ENCODE results near the gene DHH.

GRCh38 chr12:49054524-49054923 lies 40.1 kb downstream of the DHH start:
- TF ChIP-seq, protein P1, sequence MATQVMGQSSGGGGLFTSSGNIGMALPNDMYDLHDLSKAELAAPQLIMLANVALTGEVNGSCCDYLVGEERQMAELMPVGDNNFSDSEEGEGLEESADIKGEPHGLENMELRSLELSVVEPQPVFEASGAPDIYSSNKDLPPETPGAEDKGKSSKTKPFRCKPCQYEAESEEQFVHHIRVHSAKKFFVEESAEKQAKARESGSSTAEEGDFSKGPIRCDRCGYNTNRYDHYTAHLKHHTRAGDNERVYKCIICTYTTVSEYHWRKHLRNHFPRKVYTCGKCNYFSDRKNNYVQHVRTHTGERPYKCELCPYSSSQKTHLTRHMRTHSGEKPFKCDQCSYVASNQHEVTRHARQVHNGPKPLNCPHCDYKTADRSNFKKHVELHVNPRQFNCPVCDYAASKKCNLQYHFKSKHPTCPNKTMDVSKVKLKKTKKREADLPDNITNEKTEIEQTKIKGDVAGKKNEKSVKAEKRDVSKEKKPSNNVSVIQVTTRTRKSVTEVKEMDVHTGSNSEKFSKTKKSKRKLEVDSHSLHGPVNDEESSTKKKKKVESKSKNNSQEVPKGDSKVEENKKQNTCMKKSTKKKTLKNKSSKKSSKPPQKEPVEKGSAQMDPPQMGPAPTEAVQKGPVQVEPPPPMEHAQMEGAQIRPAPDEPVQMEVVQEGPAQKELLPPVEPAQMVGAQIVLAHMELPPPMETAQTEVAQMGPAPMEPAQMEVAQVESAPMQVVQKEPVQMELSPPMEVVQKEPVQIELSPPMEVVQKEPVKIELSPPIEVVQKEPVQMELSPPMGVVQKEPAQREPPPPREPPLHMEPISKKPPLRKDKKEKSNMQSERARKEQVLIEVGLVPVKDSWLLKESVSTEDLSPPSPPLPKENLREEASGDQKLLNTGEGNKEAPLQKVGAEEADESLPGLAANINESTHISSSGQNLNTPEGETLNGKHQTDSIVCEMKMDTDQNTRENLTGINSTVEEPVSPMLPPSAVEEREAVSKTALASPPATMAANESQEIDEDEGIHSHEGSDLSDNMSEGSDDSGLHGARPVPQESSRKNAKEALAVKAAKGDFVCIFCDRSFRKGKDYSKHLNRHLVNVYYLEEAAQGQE (IDR thresholded peaks at IDR 0.05): no peak
- TF ChIP-seq, protein P2, sequence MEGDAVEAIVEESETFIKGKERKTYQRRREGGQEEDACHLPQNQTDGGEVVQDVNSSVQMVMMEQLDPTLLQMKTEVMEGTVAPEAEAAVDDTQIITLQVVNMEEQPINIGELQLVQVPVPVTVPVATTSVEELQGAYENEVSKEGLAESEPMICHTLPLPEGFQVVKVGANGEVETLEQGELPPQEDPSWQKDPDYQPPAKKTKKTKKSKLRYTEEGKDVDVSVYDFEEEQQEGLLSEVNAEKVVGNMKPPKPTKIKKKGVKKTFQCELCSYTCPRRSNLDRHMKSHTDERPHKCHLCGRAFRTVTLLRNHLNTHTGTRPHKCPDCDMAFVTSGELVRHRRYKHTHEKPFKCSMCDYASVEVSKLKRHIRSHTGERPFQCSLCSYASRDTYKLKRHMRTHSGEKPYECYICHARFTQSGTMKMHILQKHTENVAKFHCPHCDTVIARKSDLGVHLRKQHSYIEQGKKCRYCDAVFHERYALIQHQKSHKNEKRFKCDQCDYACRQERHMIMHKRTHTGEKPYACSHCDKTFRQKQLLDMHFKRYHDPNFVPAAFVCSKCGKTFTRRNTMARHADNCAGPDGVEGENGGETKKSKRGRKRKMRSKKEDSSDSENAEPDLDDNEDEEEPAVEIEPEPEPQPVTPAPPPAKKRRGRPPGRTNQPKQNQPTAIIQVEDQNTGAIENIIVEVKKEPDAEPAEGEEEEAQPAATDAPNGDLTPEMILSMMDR (IDR thresholded peaks at IDR 0.05): no peak
- no peak for TF ChIP-seq E2F6 (IDR thresholded peaks at IDR 0.05; ENCODE audit: borderline replicate concordance, low read depth)
- no peak for TF ChIP-seq USF2 (IDR thresholded peaks at IDR 0.05)
- no peak for TF ChIP-seq ESRRA (IDR thresholded peaks at IDR 0.05; ENCODE audit: borderline replicate concordance, low read length)
- TF ChIP-seq, protein P3, sequence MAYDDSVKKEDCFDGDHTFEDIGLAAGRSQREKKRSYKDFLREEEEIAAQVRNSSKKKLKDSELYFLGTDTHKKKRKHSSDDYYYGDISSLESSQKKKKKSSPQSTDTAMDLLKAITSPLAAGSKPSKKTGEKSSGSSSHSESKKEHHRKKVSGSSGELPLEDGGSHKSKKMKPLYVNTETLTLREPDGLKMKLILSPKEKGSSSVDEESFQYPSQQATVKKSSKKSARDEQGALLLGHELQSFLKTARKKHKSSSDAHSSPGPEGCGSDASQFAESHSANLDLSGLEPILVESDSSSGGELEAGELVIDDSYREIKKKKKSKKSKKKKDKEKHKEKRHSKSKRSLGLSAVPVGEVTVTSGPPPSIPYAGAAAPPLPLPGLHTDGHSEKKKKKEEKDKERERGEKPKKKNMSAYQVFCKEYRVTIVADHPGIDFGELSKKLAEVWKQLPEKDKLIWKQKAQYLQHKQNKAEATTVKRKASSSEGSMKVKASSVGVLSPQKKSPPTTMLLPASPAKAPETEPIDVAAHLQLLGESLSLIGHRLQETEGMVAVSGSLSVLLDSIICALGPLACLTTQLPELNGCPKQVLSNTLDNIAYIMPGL (CRISPR knock-in tag; IDR thresholded peaks at IDR 0.05; ENCODE audit: borderline replicate concordance): no peak
- TF ChIP-seq POLR2A (IDR thresholded peaks at IDR 0.05; ENCODE audit: low read length): no peak
- TF ChIP-seq SMC3 (IDR thresholded peaks at IDR 0.05): no peak
- no peak for TF ChIP-seq HDAC2 (IDR thresholded peaks at IDR 0.05)
- no peak for TF ChIP-seq BHLHE40 (IDR thresholded peaks at IDR 0.05; ENCODE audit: low read depth, low read length)
- TF ChIP-seq, protein P4, sequence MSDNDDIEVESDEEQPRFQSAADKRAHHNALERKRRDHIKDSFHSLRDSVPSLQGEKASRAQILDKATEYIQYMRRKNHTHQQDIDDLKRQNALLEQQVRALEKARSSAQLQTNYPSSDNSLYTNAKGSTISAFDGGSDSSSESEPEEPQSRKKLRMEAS (IDR thresholded peaks at IDR 0.05): no peak
- TF ChIP-seq NPAS2 (CRISPR knock-in tag; IDR thresholded peaks at IDR 0.05; ENCODE audit: borderline replicate concordance): no peak
- no peak for TF ChIP-seq HEYL (CRISPR knock-in tag; IDR thresholded peaks at IDR 0.05)
